ENCODE measurements around the gene MS4A18.

Gene MS4A18

DNA sequence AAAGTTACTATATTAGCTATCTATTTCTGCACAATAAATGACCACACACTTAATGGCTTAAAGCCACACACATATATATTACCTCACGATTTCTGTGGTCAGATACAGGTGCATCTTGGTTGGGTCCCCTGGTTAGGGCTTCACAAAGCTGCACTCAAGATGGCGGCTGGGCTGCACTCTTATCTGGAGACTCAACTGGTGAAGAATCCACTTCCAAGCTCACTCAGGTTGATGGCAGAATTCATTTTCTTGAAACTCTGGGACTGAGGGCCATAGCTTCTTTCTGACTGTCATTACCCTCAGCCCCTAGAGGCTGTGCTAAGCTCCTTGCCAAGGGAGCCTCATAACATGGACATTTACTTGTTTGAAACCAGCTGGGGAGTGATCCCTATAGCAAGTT is 55.5 kb downstream of the MS4A18 start:
- CTCF ChIA-PET = interaction anchor here (0.8 to 9.6 kb wide), 6 partner anchors 16 to 407 kb away, joined by 3 to 105 read pairs (median 45); no protein-coding TSS in a partner anchor
- TF ChIP-seq, protein P1, sequence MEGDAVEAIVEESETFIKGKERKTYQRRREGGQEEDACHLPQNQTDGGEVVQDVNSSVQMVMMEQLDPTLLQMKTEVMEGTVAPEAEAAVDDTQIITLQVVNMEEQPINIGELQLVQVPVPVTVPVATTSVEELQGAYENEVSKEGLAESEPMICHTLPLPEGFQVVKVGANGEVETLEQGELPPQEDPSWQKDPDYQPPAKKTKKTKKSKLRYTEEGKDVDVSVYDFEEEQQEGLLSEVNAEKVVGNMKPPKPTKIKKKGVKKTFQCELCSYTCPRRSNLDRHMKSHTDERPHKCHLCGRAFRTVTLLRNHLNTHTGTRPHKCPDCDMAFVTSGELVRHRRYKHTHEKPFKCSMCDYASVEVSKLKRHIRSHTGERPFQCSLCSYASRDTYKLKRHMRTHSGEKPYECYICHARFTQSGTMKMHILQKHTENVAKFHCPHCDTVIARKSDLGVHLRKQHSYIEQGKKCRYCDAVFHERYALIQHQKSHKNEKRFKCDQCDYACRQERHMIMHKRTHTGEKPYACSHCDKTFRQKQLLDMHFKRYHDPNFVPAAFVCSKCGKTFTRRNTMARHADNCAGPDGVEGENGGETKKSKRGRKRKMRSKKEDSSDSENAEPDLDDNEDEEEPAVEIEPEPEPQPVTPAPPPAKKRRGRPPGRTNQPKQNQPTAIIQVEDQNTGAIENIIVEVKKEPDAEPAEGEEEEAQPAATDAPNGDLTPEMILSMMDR (IDR thresholded peaks at IDR 0.05; ENCODE audit: insufficient read depth, low read length, missing control alignments) = no peak
- no peak overlapping the region for H3K4me3 ChIP-seq (ENCODE audit: low read depth, low read length)
- POLR2A ChIA-PET = no interaction called here
- DNase-seq (ENCODE audit: low read depth, low spot score) = no peak

DNA sequence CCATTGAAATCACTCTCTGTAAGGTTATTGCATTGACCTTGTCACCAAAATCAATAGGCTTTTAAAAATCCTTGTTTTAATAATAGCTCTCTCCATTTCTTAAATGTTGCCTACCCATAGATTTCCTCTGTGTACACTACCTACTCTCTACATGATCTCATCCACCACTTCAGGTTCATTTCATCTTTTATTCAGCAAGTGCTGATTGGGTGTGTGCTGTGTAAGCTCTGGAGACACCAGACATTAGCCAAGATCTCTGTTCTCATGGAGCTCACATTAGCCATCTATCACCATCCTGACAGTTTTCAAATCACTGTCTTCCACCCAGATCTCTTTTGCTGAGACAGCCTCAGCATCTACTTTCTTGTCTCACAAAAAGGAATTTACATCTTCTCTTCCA is 56.3 kb downstream of the MS4A18 start:
- POLR2A ChIA-PET = no interaction called here
- TF ChIP-seq, protein P1 (IDR thresholded peaks at IDR 0.05; ENCODE audit: insufficient read depth, low read length, missing control alignments) = no peak
- H3K4me3 ChIP-seq (ENCODE audit: low read depth, low read length) = no peak overlapping the region
- CTCF ChIA-PET = interaction anchor here (0.8 to 9.6 kb wide), 5 partner anchors 16 to 406 kb away, joined by 3 to 105 read pairs (median 80); no protein-coding TSS in a partner anchor
- no peak for DNase-seq (ENCODE audit: low read depth, low spot score)

DNA sequence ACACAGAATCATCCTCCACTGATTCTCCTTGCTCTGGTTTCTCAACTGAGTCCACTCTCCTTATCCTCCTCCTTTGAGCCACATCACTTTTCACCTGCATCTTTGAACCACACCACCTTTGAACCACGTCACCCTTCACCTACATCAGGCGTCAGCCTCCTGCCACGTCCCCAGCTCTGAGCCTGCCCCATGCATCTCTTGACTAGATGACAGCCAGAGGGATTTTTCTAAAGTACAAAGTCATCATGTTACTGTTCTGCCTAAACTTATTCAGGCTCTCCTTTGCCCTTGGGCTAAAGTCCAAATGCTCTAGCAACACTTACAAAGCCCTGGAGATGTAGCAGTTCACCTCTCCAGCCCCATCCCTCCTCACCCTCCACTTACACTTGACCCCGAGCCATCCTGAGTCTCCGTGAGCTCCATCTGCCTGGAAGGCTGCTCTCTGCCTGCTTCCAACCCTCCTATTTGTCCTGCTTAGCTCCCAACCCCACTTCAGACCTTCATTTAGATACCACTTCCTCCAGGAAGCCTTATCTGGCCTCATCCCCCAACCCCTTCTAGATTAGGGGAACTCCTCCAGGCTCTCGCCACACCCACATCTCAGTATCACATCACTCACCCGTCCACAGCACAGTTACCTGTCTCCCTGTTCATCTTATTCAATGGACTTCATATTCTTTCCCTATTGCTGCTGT is 56.9 kb downstream of the MS4A18 start:
- no peak overlapping the region for H3K4me3 ChIP-seq (ENCODE audit: low read depth, low read length)
- POLR2A ChIA-PET = no interaction called here
- TF ChIP-seq, protein P1 (IDR thresholded peaks at IDR 0.05; ENCODE audit: insufficient read depth, low read length, missing control alignments) = no peak
- CTCF ChIA-PET = interaction anchor here (1.2 to 9.6 kb wide), 6 partner anchors 17 to 406 kb away, joined by 3 to 105 read pairs (median 45); no protein-coding TSS in a partner anchor
- DNase-seq (ENCODE audit: low read depth, low spot score) = no peak

DNA sequence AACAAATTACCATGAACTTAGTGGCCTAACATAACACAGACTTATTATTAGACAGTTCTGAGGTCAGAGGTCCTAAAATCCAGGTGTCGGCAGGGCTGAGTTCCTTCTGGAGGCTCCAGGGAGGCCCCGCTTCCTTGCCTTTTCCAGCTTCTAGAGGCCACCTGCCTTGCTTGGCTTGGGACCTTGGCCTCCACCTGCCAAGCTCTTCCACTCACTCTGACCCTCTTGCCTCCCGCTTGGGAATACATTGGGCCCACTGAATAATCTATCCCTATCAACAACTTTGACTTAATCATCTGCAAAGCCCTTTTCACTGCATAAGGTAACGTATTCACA is 57.4 kb downstream of the MS4A18 start:
- ChIA-PET POLR2A (no interaction called here), CTCF (interaction anchor here (0.7 to 1.5 kb wide), 3 partner anchors 48 to 117 kb away, joined by 3 to 6 read pairs (median 4); no protein-coding TSS in a partner anchor)
- H3K4me3 ChIP-seq (ENCODE audit: low read depth, low read length) = no peak overlapping the region

DNA sequence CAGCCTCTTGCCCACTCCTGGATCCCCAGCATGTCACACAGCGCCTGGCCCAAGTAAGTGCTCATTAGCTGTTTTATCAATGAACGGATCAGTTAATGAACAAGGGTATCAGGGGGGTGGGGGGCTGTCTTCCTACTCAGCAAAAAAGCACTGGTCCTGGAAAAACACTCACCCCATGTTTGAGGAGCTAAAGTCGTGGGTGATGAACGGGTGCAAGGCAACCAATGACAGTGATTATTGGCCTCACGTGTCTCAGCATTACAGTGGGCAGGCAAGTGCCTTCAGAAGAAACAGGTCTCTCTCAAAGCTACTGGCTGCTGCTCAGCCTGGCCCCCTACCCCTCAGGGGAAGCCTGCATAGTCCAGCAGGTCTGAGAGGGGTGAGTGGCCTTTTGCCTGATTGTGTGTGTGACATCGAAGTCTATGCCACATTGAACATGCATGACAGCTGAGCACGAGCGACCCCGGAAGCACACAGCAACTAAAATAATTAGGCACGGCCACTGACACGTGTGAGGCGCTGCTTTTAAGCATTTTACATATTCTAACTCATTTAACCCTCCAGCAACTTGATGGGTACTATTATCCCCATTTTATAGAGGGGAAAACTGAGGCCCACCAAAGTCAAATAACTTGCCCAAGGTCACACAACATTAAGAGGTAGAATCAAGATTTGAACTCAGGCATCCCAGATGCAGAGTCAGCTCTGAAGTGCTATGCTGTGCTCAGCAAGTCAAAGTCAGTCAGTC is 58.0 kb downstream of the MS4A18 start:
- ChIA-PET POLR2A (no interaction called here), CTCF (interaction anchor here (0.7 to 1.5 kb wide), 3 partner anchors 48 to 117 kb away, joined by 3 to 6 read pairs (median 4); no protein-coding TSS in a partner anchor)
- TF ChIP-seq, protein P1 (IDR thresholded peaks at IDR 0.05; ENCODE audit: insufficient read depth, low read length, missing control alignments) = no peak
- DNase-seq (ENCODE audit: low read depth, low spot score) = no peak
- H3K4me3 ChIP-seq (ENCODE audit: low read depth, low read length) = no peak overlapping the region

More for the DNA sequence above, 57.4 kb downstream of the MS4A18 start:
- DNase-seq (ENCODE audit: low read depth, low spot score) = no peak
- TF ChIP-seq, protein P1 (IDR thresholded peaks at IDR 0.05; ENCODE audit: insufficient read depth, low read length, missing control alignments) = no peak

DNA sequence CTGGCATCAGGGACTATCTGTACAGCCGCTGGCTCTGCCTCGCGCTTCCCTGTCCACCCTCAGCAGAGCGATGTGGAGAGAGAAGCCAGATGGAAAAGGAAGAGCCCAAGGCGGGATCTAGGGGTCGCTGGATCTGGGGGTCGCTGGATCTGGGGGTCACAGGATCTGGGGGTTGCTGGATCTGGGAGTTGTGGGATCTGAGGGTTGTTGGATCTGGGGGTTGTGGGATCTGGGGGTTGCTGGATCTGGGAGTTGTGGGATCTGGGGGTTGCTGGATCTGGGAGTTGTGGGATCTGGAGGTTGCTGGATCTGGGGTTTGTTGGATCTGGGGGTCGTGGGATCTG is 58.6 kb downstream of the MS4A18 start:
- ChIA-PET CTCF (no interaction called here), POLR2A (no interaction called here)
- H3K4me3 ChIP-seq (ENCODE audit: low read depth, low read length) = no peak overlapping the region
- no peak for DNase-seq (ENCODE audit: low read depth, low spot score)
- TF ChIP-seq, protein P1 (IDR thresholded peaks at IDR 0.05; ENCODE audit: insufficient read depth, low read length, missing control alignments) = no peak

Data from AG04449 (cell line).